GM18520 (cell line): ENCODE results near the gene P2RY12.

Source experiments
- ATAC-seq: cut with Tn5 transposase; IDR thresholded peaks from one replicate; pipeline ENCODE4 v1.9.1; 2021; ENCODE audit not compliant: unreplicated experiment

Gene P2RY12

DNA sequence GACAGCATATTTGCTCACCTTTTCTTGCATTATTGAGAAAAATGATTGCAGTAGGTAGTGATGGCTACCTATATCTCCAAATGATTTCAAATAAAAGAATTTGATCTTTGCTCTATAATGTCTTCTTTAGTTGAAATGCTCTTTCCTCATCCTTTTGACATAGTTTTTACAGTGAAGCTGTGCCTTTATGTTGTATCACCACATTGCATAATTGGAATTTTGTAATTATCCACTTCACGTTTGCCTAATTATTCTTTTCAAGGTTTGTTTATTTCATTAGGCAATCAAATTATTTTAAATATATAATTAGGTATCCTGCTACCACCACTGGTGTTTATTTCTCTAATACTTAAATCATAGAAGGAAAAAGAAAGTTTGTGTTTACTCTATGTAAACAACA is 33.9 kb downstream of the P2RY12 start:
- ATAC-seq, result no peak

DNA sequence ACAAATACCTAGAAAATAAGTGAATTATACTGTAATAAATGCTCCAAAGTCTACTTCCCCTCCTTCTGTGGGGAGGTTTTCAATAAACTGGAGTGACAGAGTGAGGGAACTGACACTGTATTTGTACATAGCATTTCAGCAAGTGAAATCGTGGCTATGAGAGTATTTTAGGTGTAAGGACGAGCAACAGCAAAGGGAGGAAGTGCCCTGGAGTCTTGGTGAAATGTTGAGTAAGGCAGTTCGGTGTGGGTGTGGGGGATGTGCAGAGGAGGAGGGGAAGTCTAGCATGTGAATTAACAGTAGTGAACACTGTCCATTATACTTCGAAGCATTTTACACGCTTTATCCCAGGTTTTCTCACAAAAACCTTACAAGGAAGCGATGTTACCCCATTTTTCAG is 37.1 kb downstream of the P2RY12 start:
- ATAC-seq, result no peak

DNA sequence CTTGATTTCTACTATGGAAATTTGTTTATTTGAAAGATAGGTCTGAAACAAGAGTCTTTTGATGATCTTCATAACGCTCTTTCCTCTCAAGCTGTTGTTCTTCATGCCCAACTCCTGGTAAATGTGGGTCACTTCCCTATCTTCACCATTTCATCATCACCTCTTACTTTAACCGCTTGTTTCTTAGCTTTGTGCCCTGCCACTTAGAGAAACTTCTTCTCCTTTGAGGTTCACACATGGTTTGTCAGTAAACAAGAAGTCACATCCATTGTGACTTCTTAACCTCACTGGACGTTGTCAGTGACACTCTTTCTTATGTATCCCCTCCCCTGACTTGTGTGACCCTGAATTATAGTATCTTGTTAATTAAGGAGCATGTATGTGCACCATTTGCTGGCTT is 38.3 kb downstream of the P2RY12 start:
- no peak for ATAC-seq

DNA sequence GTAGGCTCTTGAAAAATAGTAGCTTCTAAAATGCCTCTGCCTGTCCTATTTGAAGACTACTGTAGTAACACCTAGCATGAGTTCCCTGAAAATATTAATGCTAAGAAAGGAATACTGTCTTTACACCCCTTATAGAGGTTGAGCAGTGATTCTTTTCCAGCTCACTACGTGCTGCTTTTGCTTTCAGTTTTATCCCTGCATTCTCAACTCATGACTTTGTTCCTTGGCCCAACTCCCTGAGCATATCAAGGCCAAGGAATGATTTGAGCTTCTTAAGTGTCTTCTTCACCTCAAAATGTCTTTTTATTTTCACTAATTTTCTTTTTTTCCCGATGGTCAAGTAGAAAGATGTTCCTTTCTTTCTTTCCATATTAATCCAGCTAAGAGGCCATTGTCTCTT is 38.7 kb downstream of the P2RY12 start:
- ATAC-seq, result no peak

DNA sequence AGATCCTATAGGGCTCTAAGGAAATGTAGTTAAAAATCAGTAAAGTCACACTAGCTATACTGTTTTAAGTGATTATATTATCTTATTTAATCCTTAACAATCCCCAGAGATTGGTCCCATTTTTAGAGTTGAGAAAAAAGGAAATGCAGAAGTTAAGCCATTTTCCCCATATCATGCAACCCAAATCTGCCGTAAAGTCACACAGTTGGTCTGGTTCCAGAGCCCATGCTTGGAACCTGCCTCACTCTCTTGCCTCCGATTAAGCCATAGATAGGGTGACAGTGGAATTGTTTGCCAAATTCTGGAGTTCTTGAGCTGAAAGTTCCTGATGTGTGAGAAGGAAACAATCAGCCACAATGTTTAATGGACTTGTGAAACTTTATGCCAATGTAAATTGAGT is 52.9 kb downstream of the P2RY12 start:
- no peak for ATAC-seq

DNA sequence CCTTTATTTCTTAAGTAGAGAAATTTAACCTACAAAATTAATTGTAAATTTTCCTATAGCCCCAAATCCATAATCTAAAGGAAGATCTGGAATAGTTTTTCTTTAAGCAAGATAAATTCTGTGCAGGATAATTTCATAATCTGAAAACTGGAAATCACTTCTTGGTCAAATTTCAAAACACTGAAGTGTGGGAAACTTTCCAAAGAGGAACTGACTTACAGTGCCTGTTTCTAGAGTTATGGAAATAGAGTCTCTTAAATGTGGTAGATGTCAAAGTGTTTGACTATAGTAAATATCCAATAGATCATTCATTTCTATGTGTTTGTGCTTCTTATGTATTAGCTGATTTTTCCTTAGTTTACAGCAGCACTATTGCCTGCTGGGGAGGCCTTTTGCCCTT is 53.7 kb downstream of the P2RY12 start:
- ATAC-seq, result no peak

DNA sequence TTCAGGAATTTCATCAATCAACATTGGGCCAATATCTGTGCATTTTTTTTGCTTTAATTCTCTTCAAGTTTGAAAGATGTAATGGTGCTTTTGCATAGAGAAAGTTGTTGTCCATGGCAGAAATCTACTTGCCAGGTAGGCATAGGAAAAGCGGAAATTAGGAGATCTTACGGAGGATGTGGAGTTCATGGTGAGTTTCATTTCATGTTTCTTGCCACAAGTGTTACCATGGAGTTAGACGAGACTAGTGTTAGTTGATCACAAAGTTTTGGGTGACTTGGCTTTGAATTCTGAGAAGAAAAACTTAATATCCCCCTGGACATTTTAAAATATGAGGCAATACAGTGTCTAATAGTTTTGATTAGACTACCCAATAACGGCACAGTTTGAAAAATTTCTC is 54.2 kb downstream of the P2RY12 start:
- no peak for ATAC-seq

DNA sequence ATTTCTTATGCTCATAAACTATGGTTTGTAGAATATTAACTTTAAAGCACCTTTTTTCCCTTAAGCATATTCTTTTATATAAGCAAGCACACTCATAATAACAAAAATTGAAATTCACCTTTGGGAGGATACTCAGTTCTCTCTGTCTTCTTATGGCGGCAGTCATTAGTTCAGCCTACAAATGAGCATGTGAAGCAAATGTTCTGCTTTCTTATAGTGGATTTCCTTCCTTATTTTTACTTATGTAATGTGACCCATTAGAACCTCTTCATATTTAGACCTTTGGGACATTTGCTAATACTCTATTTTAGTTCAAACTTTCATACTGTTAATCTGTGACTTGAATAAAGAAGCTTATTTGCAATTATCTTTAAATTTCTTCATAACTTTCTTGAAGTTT is 55.2 kb downstream of the P2RY12 start, which contains the start of gene P2RY13:
P2RY13 (minus strand) TSS at position 187 of the 400 bp plus-strand sequence; CDS start at position 166, 21 bp downstream.
- no peak for ATAC-seq

DNA sequence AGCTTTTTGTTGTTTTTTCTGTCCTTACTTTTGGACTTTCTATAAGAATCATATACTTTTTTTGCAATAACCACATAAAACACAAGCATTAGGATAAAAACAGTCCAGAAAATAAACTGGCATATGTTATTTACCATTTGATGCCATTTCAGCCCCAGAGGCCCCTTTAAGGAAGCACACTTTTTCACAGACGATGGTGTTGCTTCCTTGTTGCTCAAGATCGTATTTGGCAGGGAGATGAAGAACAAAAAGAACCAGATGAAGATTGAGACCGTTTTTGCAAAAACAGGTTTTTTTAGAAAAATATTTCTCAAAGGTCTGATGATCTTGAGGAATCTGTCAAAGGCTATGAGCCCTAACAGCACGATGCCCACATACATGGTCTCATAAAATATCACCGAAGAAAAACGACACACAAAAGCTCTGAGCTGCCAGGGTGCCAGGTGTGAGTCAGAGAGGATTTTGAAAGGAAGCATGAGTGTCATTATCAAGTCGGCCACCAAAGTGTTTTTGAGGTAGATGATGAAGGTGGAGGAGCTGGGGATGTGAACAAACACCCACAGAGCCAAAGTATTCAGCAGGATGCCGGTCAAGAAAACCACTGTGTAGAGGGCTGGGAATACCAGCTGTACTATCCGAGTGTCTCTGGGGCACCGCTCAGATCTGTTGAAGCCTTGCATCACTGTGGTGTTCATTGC is 56.1 kb downstream of the P2RY12 start:
- ATAC-seq, result no peak

DNA sequence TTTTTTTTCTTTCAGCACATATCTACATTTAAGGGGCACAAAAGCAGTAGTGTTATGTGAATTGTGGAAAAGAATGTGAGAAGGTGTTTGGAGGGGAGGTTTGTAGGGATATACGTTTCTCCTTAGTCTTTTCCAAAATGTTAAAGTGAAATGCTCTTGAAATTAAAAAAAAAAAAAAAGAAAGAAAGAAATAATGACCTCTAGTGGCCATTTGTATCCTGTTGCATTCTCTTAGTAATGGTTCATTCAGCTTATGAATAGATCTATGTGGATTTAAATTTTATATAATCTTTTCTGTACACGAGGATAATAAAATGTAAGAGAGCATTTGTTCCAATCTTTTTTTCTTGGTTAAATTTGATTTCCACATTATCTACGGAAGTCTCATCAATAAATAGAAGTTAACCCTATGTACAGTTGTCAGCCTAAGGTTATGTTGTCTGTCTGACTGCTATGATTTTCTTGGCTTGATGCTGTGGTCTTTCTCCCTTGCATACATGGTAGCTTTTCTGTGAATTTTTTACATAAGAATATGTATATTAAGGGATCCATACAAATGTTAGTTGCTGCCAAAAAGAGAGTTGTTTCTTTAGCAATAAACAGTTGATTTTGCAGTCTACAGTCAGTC is 56.9 kb downstream of the P2RY12 start:
- ATAC-seq, result no peak

DNA sequence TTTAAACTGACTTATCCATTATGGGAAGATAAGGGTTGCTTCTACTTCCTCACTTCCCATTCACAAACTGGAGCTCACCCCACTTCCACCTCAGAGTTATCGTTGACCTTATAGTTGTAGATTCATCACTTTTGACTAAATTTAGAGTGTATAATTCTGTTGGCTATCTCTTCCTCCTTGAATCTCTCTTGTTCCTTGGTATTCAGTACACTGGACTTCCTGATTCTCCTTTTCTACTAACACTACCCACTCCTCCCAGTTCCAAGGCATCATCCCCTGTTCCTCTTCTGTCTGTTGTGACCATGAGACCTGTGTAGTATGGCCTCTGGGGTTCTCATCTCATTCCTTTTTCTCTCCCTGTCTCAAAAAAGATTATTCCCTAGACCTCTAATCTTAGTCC is 62.0 kb downstream of the P2RY12 start:
- ATAC-seq, result no peak

DNA sequence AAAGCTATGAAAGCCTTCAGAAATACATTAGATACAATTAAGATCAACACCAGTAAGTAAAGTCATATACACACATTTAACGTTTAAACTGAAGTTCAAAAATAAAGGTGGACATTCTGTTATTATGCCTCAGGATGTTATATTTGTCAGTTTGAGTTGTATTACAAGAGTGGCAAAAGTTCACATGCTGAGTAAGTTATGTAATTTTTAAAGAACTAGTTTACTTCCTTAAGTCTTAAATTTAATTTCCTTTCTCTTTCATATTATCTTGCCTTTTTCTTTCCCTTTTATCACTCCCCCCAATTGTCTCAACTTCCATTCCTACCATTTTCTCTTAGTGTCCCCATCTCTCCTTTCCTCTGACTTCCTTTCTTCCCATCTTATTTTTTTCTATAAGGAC is 63.0 kb downstream of the P2RY12 start:
- ATAC-seq, result no peak

DNA sequence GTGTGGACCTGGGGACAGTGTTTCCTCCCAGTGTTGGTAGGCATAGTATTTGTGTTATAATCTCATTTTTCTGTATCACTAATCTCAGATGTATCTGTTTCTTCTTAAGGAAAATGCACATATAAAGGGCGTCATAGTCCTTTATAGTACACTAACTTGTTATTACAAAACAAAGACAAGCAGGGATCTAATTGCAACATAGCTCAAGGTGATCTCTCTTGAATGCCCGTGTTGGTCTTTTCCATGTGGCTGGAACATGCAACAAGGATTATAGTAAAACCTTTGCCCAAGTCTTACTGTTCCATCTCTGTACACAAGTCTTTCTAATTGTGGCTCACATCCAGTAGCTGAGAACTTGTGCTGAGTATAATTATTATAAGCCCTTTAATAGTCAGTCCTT is 64.4 kb downstream of the P2RY12 start:
- no peak for ATAC-seq

DNA sequence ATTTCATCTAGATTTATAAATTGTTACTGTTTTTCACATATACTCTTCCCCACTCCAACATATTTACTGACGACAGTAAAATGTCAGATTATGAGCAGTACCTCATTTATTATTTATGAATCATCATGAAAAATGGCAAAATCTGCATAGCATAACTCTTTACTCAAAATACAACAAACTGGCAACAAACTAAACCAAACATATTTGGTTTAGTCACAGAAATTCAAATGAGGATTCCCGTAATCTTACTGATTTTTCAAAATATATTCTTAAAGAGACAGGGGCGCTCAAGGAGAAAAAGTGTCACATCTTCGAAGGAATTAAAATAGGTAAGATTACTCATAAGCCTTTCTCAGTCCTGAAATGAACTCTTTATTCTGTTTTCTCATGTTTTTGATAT is 64.9 kb downstream of the P2RY12 start:
- ATAC-seq, result no peak

DNA sequence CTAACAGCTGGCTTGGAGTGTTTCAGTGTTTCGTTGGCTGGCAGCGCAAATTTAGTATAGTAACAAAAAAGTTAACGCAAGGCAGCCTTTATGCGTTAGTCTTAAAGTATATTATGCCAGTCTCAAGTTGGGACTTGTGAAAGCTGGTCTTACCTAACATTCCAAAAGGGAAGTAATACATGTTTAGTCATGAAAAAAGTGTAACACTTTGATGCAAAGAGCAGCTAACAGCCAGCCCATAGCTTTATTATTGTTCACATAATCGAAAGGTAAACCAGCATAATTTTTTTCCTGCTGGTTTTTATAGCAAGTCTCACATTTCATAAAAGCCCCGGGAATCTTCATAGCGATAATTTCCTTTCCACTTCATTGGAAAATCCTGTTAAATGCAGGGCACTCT is 65.6 kb downstream of the P2RY12 start:
- no peak for ATAC-seq

DNA sequence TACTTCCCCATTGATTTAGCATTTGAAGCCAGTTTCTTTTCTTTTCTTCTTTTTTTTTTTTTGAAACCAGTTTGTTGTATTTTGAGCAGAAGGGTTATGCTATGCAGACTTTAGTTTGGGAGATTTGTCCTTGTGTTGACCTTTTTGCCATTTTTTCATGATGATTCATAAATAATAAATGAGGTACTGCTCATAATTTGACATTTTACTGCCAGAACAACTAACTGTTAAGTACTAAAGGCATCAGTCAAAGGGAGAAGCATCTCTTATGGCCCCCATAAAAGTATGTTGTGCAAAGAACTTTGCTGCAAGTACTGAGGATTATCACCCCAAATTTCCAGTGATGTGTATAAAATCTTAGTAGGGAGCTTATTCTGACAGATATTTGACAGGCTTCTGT is 66.2 kb downstream of the P2RY12 start:
- ATAC-seq, result no peak

DNA sequence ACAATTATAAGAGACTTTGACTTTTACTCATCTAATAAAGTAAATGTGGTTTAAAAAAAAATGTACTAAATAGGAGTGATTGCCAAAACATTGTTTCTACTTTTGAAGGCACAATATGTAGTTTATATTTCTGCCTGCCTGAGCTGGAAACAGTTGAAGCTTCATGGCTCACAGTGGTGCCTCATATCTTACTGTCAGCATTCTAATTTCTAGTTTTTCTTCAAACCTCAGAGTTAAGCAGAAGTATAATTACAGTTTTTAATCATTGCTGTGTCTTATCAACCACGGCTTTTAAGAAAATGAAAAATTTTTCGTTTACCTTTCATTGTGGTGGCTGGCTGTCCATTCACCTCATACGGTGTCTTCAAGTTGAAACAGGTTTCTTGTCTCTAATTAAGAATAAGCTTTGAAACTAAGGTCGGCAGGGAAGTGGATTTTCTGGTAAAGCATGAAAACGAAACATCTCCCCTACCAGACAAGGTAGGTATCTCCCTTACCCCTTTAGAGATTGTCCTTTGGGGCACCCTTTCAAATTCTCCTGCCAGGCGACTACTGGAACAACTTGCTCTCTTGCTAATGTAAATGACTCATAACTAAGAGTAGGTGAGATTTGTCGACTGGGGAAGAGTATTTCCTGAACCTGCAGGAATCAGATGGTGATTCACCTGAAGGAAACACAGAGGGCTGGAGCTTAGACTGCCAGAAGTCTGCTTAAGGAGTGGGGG is 68.1 kb downstream of the P2RY12 start, which contains the start of gene GPR87:
GPR87 (minus strand) TSS at position 554 of the 725 bp plus-strand sequence. CDS start 16,720 bp downstream, outside the sequence.
- no peak for ATAC-seq

DNA sequence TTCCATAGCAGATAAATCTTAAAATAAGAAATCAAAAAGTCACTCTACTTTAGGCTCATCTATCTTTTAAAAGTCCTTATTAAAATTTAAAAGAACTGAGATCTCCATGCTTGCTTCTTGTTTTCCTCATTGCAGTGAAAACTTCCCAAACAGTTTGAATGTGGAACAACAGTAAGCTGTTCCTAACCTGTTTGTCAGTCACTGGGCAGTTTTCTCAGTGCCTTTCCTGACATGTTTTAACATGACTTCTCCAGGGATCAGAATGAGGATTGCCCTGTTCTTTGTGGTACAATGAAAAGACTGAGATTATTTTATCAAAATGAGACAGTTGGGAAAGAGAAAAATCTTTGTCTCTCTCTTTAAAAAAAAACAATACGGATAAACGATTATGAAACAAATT is 68.7 kb downstream of the P2RY12 start:
- no peak for ATAC-seq

DNA sequence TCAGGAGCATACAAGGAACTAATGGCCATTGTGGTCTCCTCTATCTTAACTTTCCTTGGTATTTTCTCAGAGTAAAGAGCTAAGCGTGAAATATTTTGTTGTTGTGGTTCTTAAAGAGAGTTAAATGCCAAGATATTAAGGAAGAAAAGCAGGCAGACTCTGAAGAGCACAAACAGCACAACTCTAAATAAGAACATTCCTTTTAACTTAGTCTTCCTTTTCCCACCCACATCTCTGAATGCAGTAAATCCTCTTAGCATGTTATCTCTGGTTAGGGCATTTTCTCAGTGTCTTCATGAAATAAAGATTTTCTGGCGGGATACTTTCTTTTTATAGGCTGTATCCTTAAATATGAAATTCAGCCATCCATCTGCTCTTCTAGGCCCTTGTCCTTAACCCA is 69.4 kb downstream of the P2RY12 start:
- ATAC-seq, result no peak

DNA sequence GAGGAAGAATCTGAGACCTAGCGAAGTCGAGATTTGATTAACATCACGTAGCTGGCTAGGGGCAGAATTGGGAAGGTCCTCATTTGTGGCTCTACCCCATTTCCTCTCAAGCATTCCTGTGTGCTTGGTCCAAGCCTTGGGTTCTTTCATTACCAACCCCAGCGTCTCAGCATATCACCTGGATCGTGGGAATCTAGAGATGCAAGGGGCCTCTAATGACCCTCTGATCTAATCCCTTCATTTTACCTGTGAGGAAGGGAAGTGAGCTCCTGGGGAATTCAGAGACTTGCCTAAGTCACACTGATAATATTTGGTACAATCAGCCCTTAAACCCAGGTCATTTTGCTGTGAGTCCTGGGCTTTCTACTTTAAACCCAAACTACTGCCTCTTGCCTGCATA is 70.0 kb downstream of the P2RY12 start:
- no peak for ATAC-seq

DNA sequence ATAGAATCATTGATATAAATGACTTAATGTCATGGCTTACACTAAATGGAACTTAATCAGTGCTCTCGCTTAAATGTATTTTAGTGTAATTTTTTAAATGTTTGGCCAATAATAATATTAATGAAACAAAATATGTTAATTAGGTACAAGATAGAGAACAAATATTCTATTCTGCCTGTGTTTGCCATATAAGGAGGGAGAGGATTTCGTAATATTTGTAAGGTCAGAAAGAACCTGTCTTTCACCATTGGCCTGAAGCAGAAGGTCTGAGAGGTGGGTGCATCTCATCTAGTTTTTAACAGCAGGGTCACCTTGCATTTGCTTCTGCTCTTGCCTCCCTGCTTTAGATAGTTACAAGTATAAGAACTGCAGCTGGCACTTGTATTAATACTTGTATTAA is 70.4 kb downstream of the P2RY12 start:
- no peak for ATAC-seq

DNA sequence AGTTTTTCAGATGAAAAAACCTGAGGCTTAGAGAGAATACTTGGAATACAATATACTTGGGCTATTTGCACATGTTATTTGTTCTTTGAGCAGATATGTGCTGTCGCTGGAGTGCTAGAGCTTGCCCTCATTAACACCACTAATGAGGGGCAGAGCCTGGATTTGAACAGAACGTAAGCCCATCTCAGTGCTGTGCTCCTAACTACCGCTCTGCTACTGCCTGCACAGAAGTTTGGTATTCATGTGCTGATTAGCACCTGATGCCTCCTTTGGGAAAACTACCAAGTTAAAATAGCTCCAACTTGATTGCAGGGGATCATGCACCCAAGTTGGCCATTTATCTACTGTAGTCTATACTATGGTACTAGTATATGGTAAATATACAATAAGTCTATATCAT is 71.6 kb downstream of the P2RY12 start:
- no peak for ATAC-seq
